DLD1 (cell line): ENCODE results near the gene CCDC33.

Source experiments
- in situ Hi-C: cut with HindIII; loops from 2 replicates; pipeline ENCODE4 v1.10.0; 2017; ENCODE audit warnings: low sequenced_read_pairs

CCDC33 gene

GRCh38 chr15:74253211-74253921 is 17.2 kb downstream of the CCDC33 start:
- in situ Hi-C loops, result no loop called here

GRCh38 chr15:74257105-74257504 is 21.0 kb downstream of the CCDC33 start:
- in situ Hi-C loops, result no loop called here

- in situ Hi-C loops, result no loop called here
Measured at GRCh38 chr15:74257623-74258022, 21.5 kb downstream of the CCDC33 start.

GRCh38 chr15:74258456-74259291 is 22.5 kb downstream of the CCDC33 start:
- in situ Hi-C loops, result no loop called here

GRCh38 chr15:74259292-74259648 is 23.1 kb downstream of the CCDC33 start:
- in situ Hi-C loops, result no loop called here

- in situ Hi-C loops, result no loop called here
Measured at GRCh38 chr15:74259821-74260607, 23.9 kb downstream of the CCDC33 start.

GRCh38 chr15:74261041-74261440 is 24.9 kb downstream of the CCDC33 start:
- in situ Hi-C loops, result no loop called here

GRCh38 chr15:74261685-74262084 is 25.6 kb downstream of the CCDC33 start:
- in situ Hi-C loops, result no loop called here

- in situ Hi-C loops, result no loop called here
Measured at GRCh38 chr15:74262151-74262550, 26.0 kb downstream of the CCDC33 start.

- in situ Hi-C loops, result no loop called here
Measured at GRCh38 chr15:74262625-74263024, 26.5 kb downstream of the CCDC33 start.

- in situ Hi-C loops, result no loop called here
Measured at GRCh38 chr15:74263466-74263865, 27.3 kb downstream of the CCDC33 start.

GRCh38 chr15:74264081-74264501 is 28.0 kb downstream of the CCDC33 start:
- in situ Hi-C loops, result no loop called here

GRCh38 chr15:74265046-74265639 is 29.0 kb downstream of the CCDC33 start:
- in situ Hi-C loops, result no loop called here

- in situ Hi-C loops, result no loop called here
Measured at GRCh38 chr15:74268020-74268419, 31.9 kb downstream of the CCDC33 start.

GRCh38 chr15:74269362-74270035 is 33.4 kb downstream of the CCDC33 start:
- in situ Hi-C loops, result no loop called here

GRCh38 chr15:74270155-74270554 is 34.0 kb downstream of the CCDC33 start:
- in situ Hi-C loops, result no loop called here

- in situ Hi-C loops, result no loop called here
Measured at GRCh38 chr15:74270854-74271520, 34.9 kb downstream of the CCDC33 start.

- in situ Hi-C loops, result no loop called here
Measured at GRCh38 chr15:74272812-74273211, 36.7 kb downstream of the CCDC33 start.

GRCh38 chr15:74274470-74275038 is 38.4 kb downstream of the CCDC33 start:
- in situ Hi-C loops, result no loop called here

GRCh38 chr15:74275957-74276356 is 39.8 kb downstream of the CCDC33 start:
- in situ Hi-C loops, result no loop called here
